ENCODE results near the gene PDP2.

Gene PDP2

DNA sequence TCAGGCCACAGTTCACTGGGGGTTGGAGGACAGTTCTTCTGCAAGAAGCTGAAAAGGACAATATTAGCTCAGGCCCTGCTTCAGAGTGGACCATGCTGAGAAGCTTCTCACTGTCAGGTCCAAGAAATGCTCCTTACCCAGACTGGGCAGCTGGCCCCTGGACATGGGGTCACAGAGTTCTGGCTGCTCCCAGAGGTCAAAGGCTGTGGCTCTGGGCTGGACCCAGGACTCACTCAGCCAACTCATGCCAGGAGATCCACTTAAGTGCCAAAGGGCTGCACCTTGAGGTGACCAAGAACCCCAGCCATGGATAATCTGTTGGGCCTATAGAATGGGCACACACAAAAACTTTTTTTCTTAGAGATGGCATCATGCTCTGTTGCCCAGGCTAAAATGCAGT lies 59.1 kb downstream of the PDP2 start:
- no peak for DNase-seq

DNA sequence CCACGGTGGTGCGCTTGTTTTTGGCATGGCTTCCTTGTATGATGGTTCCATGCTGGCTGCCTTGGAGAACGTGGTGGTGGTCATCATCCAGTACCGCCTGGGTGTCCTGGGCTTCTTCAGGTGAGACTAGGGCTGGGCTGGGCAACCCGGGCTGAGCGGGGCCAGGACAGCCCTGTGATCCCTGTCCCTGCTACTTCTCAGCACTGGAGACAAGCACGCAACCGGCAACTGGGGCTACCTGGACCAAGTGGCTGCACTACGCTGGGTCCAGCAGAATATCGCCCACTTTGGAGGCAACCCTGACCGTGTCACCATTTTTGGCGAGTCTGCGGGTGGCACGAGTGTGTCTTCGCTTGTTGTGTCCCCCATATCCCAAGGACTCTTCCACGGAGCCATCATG lies 59.9 kb downstream of the PDP2 start:
- no peak for DNase-seq
